H7 (cell line): Measurements from ENCODE around the gene TEX2. TPM values are rescaled to one million over a fixed set of nuclear protein-coding genes. Genes with fewer than 3 reads are reported as not detected.
"Not testable (repeated sequence)": the region's sequence is repeated elsewhere in the genome, so short reads cannot be mapped to it uniquely, and the experiment has no call there.

ENCODE experiments used
- DNase-seq: peaks from one replicate; pipeline ENCODE4 v3.0.0; 2012
- H3K27me3 ChIP-seq: 2 replicates; pipeline ENCODE4 v1.6.0; 2011; ENCODE audit warnings: mild to moderate bottlenecking, low read length; ENCODE audit not compliant: control insufficient read depth, insufficient read depth
- H3K36me3 ChIP-seq: replicated peaks from 2 replicates; pipeline ENCODE4 v1.5.1; 2011; ENCODE audit warnings: low read length; ENCODE audit not compliant: control insufficient read depth, insufficient read depth
- H3K4me3 ChIP-seq: 2 replicates; pipeline ENCODE4 v1.5.1; 2011; ENCODE audit warnings: low read depth, mild to moderate bottlenecking, control low read depth, low read length, moderate library complexity; ENCODE audit not compliant: insufficient read depth
- total RNA-seq: library from RNA; depleted of rRNA; stranded (reverse); fragments of >200 nt; shearing (Covaris generic); gene quantifications from 2 replicates; pipeline ENCODE4 v1.2.3, GENCODE V29; 2014

The TEX2 gene
- total RNA-seq, 1 experiment from 2014 or later, result 4.7 TPM

GRCh38 chr17:64198331-64199090 lies 64.5 kb downstream of the TEX2 start:
- no peaks in the 10 kb centered on the region for H3K27me3 ChIP-seq
- H3K36me3 ChIP-seq, result no peaks in the 10 kb centered on the region
- no peak overlapping the region for H3K4me3 ChIP-seq
- no peak for DNase-seq

- Histone ChIP-seq H3K36me3 (no peaks in the 10 kb centered on the region; the same call in 1 of the 2 replicates), H3K4me3 (no peak overlapping the region), H3K27me3 (no peaks in the 10 kb centered on the region)
- DNase-seq, result no peak
Observed at GRCh38 chr17:64196601-64197000, 66.5 kb downstream of the TEX2 start.

GRCh38 chr17:64193561-64193960 lies 69.5 kb downstream of the TEX2 start:
- DNase-seq, result no peak
- Histone ChIP-seq H3K27me3 (no peaks in the 10 kb centered on the region), H3K36me3 (no peaks in the 10 kb centered on the region; the same call in 1 of the 2 replicates), H3K4me3 (no peak overlapping the region)

GRCh38 chr17:64192589-64192988 lies 70.5 kb downstream of the TEX2 start:
- H3K4me3 ChIP-seq, result no peak overlapping the region
- H3K36me3 ChIP-seq, result no peaks in the 10 kb centered on the region; the same call in 1 of the 2 replicates
- no peak for DNase-seq
- no peaks in the 10 kb centered on the region for H3K27me3 ChIP-seq

- H3K36me3 ChIP-seq, result no peaks in the 10 kb centered on the region; the same call in 1 of the 2 replicates
- DNase-seq, result no peak
- H3K27me3 ChIP-seq, result no peaks in the 10 kb centered on the region
- H3K4me3 ChIP-seq, result no peak overlapping the region
Observed at GRCh38 chr17:64190472-64190871, 72.6 kb downstream of the TEX2 start.

GRCh38 chr17:64188088-64188487 lies 75.0 kb downstream of the TEX2 start:
- DNase-seq, result no peak
- H3K27me3 ChIP-seq, result no peaks in the 10 kb centered on the region
- no peaks in the 10 kb centered on the region; the same call in 1 of the 2 replicates for H3K36me3 ChIP-seq
- H3K4me3 ChIP-seq, result no peak overlapping the region

GRCh38 chr17:64187093-64187895 lies 75.8 kb downstream of the TEX2 start:
- no peaks in the 10 kb centered on the region for H3K27me3 ChIP-seq
- no peak for DNase-seq
- no peak overlapping the region for H3K4me3 ChIP-seq
- no peaks in the 10 kb centered on the region; the same call in 1 of the 2 replicates for H3K36me3 ChIP-seq

GRCh38 chr17:64186171-64187092 lies 76.6 kb downstream of the TEX2 start:
- Histone ChIP-seq H3K27me3 (no peaks in the 10 kb centered on the region), H3K36me3 (no peaks in the 10 kb centered on the region; the same call in 1 of the 2 replicates), H3K4me3 (no peak overlapping the region)
- no peak for DNase-seq

- DNase-seq, result not testable (repeated sequence)
Observed at GRCh38 chr17:64185557-64185956, 77.5 kb downstream of the TEX2 start.

GRCh38 chr17:64185101-64185500 lies 78.0 kb downstream of the TEX2 start:
- H3K27me3 ChIP-seq, result no peaks in the 10 kb centered on the region
- H3K4me3 ChIP-seq, result no peak overlapping the region
- no peaks in the 10 kb centered on the region; the same call in 1 of the 2 replicates for H3K36me3 ChIP-seq
- DNase-seq, result no peak

More at GRCh38 chr17:64185557-64185956, 77.5 kb downstream of the TEX2 start:
- H3K4me3 ChIP-seq, H3K27me3 ChIP-seq, H3K36me3 ChIP-seq: not testable (repeated sequence)

- no peak for DNase-seq
- Histone ChIP-seq H3K4me3 (no peak overlapping the region), H3K27me3 (no peaks in the 10 kb centered on the region), H3K36me3 (no peaks in the 10 kb centered on the region; the same call in none of the 2 replicates)
Observed at GRCh38 chr17:64183815-64184214, 79.2 kb downstream of the TEX2 start.

- Histone ChIP-seq H3K4me3 (no peak overlapping the region), H3K27me3 (no peaks in the 10 kb centered on the region), H3K36me3 (no peaks in the 10 kb centered on the region; the same call in 1 of the 2 replicates)
- no peak for DNase-seq
Observed at GRCh38 chr17:64182325-64183012, 80.6 kb downstream of the TEX2 start.

GRCh38 chr17:64180089-64181073 lies 82.7 kb downstream of the TEX2 start:
- Histone ChIP-seq H3K27me3 (no peaks in the 10 kb centered on the region), H3K36me3 (no peaks in the 10 kb centered on the region; the same call in 1 of the 2 replicates), H3K4me3 (no peak overlapping the region)
- DNase-seq, result no peak
